Measurements from ENCODE around the gene BMP6. TPM values are rescaled to one million over a fixed set of nuclear protein-coding genes. Genes with fewer than 3 reads are reported as not detected.

BMP6 gene
- total RNA-seq, 2 experiments from 2014 or later: not detected

DNA sequence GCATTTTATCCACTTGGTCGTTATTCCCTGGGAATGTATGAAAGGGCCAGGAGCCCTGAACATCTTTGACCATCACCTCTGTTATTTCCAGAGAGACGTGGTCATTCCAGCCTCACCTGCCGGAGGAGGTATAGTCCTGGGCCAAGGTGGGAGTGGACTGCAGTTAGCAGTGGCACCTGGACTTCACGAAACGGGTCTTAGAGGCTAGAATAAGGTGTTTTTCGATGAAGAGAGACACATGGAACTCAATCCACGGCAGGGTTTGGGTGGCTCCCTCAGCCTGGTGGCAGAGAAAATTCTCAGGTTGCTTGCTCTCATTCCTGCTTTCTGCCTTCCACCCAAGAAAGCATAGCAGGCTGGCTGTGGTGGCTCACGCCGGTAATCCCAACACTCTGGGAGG is 48.0 kb downstream of the BMP6 start:
- H3K9me3 Mint-ChIP-seq: no peaks in the 10 kb centered on the region
- no peak overlapping the region for H3K27ac ChIP-seq (ENCODE audit: low read depth in 1 of 2, low read length in 2 of 2)
- H3K9me3 ChIP-seq (ENCODE audit: control insufficient read depth in 1 of 2, insufficient read depth in 1 of 2, low read length in 2 of 2): no peaks in the 10 kb centered on the region
- H3K4me1 Mint-ChIP-seq (ENCODE audit: low read depth): no peaks in the 10 kb centered on the region
- ATAC-seq (ENCODE audit: poor library complexity) (no peak), DNase-seq (no peak)
- POLR2A ChIA-PET: no interaction called here
- CTCF ChIA-PET: no interaction called here
- H3K27me3 ChIP-seq (ENCODE audit: control insufficient read depth in 1 of 2, insufficient read depth in 2 of 2, low read length in 2 of 2): no peaks in the 10 kb centered on the region
- no peak overlapping the region for H3K4me3 ChIP-seq (ENCODE audit: low read length)
- H3K36me3 Mint-ChIP-seq (ENCODE audit: low read depth): no peaks in the 10 kb centered on the region
- intact Hi-C loops (cut with DNase I, micrococcal nuclease): no loop called here
- TF ChIP-seq, protein P1, sequence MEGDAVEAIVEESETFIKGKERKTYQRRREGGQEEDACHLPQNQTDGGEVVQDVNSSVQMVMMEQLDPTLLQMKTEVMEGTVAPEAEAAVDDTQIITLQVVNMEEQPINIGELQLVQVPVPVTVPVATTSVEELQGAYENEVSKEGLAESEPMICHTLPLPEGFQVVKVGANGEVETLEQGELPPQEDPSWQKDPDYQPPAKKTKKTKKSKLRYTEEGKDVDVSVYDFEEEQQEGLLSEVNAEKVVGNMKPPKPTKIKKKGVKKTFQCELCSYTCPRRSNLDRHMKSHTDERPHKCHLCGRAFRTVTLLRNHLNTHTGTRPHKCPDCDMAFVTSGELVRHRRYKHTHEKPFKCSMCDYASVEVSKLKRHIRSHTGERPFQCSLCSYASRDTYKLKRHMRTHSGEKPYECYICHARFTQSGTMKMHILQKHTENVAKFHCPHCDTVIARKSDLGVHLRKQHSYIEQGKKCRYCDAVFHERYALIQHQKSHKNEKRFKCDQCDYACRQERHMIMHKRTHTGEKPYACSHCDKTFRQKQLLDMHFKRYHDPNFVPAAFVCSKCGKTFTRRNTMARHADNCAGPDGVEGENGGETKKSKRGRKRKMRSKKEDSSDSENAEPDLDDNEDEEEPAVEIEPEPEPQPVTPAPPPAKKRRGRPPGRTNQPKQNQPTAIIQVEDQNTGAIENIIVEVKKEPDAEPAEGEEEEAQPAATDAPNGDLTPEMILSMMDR (IDR thresholded peaks at IDR 0.05): no peak
- no peaks in the 10 kb centered on the region for H3K36me3 ChIP-seq (ENCODE audit: insufficient read depth, low read length)
- no peak overlapping the region for H3K4me3 Mint-ChIP-seq
- no peaks in the 10 kb centered on the region for H3K4me1 ChIP-seq (ENCODE audit: insufficient read depth, low read length)
- no peak overlapping the region for H3K27ac Mint-ChIP-seq
- H3K27me3 Mint-ChIP-seq: peaks cover 49% of the 10 kb centered on the region

DNA sequence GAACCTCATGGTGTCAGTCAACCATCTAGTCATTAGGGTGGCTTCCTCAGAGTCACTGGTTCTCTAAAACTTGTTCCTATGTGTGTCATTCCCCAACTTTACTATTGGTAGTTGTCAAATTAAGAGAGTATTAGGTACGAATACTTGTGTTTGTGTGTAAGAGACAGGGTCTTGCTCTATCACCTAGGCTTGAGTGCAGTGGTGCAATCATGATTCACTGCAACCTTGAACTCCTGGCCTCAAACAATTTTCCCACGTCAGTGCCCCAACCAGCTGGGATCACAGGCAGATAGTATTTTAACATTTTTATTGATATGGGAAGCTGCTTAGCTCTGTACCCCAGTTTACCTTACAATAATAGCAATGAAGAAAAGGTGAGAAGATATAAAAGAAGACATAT is 50.6 kb downstream of the BMP6 start:
- peaks cover 55% of the 10 kb centered on the region for H3K27me3 Mint-ChIP-seq
- CTCF ChIA-PET: no interaction called here

DNA sequence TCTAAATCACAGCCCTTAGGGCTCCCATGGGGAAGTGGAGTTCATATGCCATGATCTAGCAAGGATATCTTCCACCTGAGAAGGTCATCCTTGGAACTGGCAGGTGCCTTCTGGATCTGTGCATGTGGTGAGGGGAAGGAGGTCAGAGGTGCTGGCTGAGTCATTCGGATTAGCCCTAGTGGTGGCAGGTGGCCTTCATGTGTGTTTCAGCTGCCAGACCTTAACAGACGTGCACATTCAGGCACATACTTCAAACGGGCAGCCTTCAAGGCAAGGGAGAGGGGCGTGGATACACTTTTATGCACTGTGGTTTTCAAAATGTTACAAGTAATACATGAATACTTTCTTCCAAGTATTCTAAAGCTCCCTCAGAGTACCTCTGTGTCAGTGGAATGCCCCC is 51.2 kb downstream of the BMP6 start:
- Histone ChIP-seq H3K4me1 (ENCODE audit: insufficient read depth, low read length) (no peaks in the 10 kb centered on the region), H3K9me3 (ENCODE audit: control insufficient read depth in 1 of 2, insufficient read depth in 1 of 2, low read length in 2 of 2) (no peaks in the 10 kb centered on the region), H3K27ac (ENCODE audit: low read depth in 1 of 2, low read length in 2 of 2) (no peak overlapping the region), H3K4me3 (ENCODE audit: low read length) (no peak overlapping the region), H3K27me3 (ENCODE audit: control insufficient read depth in 1 of 2, insufficient read depth in 2 of 2, low read length in 2 of 2) (peaks cover 0 to under 1% of the 10 kb centered on the region in 2 experiments), H3K36me3 (ENCODE audit: insufficient read depth, low read length) (no peaks in the 10 kb centered on the region)
- TF ChIP-seq, protein P1 (IDR thresholded peaks at IDR 0.05): no peak
- DNase-seq (no peak), ATAC-seq (ENCODE audit: poor library complexity) (no peak)
- H3K4me3 Mint-ChIP-seq: no peak overlapping the region
- H3K27ac Mint-ChIP-seq: no peak overlapping the region
- H3K4me1 Mint-ChIP-seq (ENCODE audit: low read depth): no peaks in the 10 kb centered on the region
- intact Hi-C loops (cut with DNase I, micrococcal nuclease): no loop called here
- H3K27me3 Mint-ChIP-seq: peaks cover 61% of the 10 kb centered on the region
- ChIA-PET POLR2A (no interaction called here), CTCF (no interaction called here)
- H3K9me3 Mint-ChIP-seq: no peaks in the 10 kb centered on the region
- H3K36me3 Mint-ChIP-seq (ENCODE audit: low read depth): no peaks in the 10 kb centered on the region

More for the DNA sequence above, 50.6 kb downstream of the BMP6 start:
- no peaks in the 10 kb centered on the region for H3K27me3 ChIP-seq (ENCODE audit: control insufficient read depth in 1 of 2, insufficient read depth in 2 of 2, low read length in 2 of 2)
- Mint-ChIP-seq H3K4me1 (ENCODE audit: low read depth) (no peaks in the 10 kb centered on the region), H3K36me3 (ENCODE audit: low read depth) (no peaks in the 10 kb centered on the region), H3K4me3 (no peak overlapping the region), H3K27ac (no peak overlapping the region), H3K9me3 (no peaks in the 10 kb centered on the region)
- H3K4me3 ChIP-seq (ENCODE audit: low read length): no peak overlapping the region
- POLR2A ChIA-PET: no interaction called here
- H3K4me1 ChIP-seq (ENCODE audit: insufficient read depth, low read length): no peaks in the 10 kb centered on the region
- H3K27ac ChIP-seq (ENCODE audit: low read depth in 1 of 2, low read length in 2 of 2): no peak overlapping the region
- intact Hi-C loops (cut with DNase I, micrococcal nuclease): no loop called here
- no peaks in the 10 kb centered on the region for H3K36me3 ChIP-seq (ENCODE audit: insufficient read depth, low read length)
- no peaks in the 10 kb centered on the region for H3K9me3 ChIP-seq (ENCODE audit: control insufficient read depth in 1 of 2, insufficient read depth in 1 of 2, low read length in 2 of 2)
- DNase-seq: no peak
- ATAC-seq (ENCODE audit: poor library complexity): no peak
- TF ChIP-seq, protein P1 (IDR thresholded peaks at IDR 0.05): no peak

Data from CD4-positive, alpha-beta T cell (primary cell).